IPS-18a (cell line): ENCODE data around the gene HPS5.

Experiments used
- H3K27ac ChIP-seq: one replicate; pipeline ENCODE4 v1.5.1; 2013; ENCODE audit warnings: low read length
- H3K27me3 ChIP-seq: one replicate; pipeline ENCODE4 v1.6.1; 2013; ENCODE audit warnings: mild to moderate bottlenecking, low read length; ENCODE audit not compliant: control insufficient read depth, insufficient read depth
- H3K36me3 ChIP-seq: one replicate; pipeline ENCODE4 v1.6.1; 2013; ENCODE audit warnings: low read depth, low read length; ENCODE audit not compliant: control insufficient read depth
- H3K4me1 ChIP-seq: one replicate; pipeline ENCODE4 v1.6.1; 2013; ENCODE audit warnings: low read depth, low read length; ENCODE audit not compliant: control insufficient read depth
- H3K4me3 ChIP-seq: one replicate; pipeline ENCODE4 v1.5.1; 2013; ENCODE audit warnings: low read length
- H3K9ac ChIP-seq: one replicate; pipeline ENCODE4 v1.6.1; 2013; ENCODE audit warnings: mild to moderate bottlenecking, low read length, moderate library complexity
- H3K9me3 ChIP-seq: one replicate; pipeline ENCODE4 v1.6.1; 2013; ENCODE audit warnings: low read depth, low read length; ENCODE audit not compliant: control insufficient read depth

The HPS5 gene

DNA sequence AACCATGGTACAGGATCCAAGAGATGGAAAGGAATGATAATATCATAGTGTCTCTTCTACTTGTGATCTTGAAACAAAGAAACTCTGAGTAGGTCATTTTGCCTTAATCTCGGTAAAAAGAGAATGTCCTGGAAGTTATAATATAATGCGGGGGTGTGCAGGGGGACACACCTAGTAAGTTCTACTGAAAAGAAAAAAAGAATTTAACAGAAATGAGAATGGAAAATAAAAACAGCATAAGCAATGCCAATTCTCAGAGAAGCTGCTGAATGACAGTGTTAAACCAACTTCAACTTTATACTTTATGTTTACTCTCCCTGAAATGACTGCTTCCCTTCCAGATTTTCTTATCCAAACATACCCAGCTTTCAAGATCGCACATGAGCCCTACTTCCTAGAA lies 2.0 kb downstream of the HPS5 start:
- Histone ChIP-seq H3K9ac (no peak overlapping the region), H3K4me1 (peaks cover 9% of the 10 kb centered on the region), H3K4me3 (no peak overlapping the region)

DNA sequence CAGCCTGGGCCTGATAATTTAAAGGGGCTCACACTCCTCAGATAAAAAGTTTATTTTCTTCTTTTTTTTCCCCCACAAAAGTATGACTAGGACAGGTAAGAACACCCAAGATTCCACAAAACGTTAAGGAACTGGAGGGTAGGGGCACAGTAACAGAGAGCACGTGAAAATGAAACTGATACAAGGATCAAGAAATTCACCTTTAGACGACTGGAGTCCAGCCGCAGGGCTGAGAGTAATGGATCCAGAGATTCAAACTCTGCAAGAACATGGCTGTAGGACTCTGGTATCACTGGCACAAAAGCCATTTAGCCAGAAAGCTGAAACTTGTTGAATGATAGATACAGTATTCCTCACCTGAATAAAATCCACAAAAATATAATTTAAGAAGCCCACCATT lies 4.4 kb downstream of the HPS5 start:
- Histone ChIP-seq H3K4me1 (peaks cover 4% of the 10 kb centered on the region), H3K27ac (no peak overlapping the region), H3K9ac (no peak overlapping the region), H3K9me3 (no peaks in the 10 kb centered on the region), H3K36me3 (no peaks in the 10 kb centered on the region), H3K4me3 (no peak overlapping the region), H3K27me3 (no peaks in the 10 kb centered on the region)

More for the DNA sequence above, 2.0 kb downstream of the HPS5 start:
- Histone ChIP-seq H3K27ac (no peak overlapping the region), H3K36me3 (peaks cover 5% of the 10 kb centered on the region), H3K9me3 (no peaks in the 10 kb centered on the region), H3K27me3 (no peaks in the 10 kb centered on the region)

GRCh38 chr11:18315893-18316292 lies 6.0 kb downstream of the HPS5 start:
- H3K4me3 ChIP-seq: no peak overlapping the region
- H3K27ac ChIP-seq: no peak overlapping the region
- H3K4me1 ChIP-seq: peaks cover 4% of the 10 kb centered on the region
- no peaks in the 10 kb centered on the region for H3K27me3 ChIP-seq
- H3K9me3 ChIP-seq: no peaks in the 10 kb centered on the region
- H3K9ac ChIP-seq: no peak overlapping the region
- H3K36me3 ChIP-seq: peaks cover 3% of the 10 kb centered on the region

GRCh38 chr11:18314784-18315523 lies 7.0 kb downstream of the HPS5 start:
- no peak overlapping the region for H3K9ac ChIP-seq
- H3K27ac ChIP-seq: no peak overlapping the region
- H3K36me3 ChIP-seq: peaks cover 13% of the 10 kb centered on the region
- no peaks in the 10 kb centered on the region for H3K27me3 ChIP-seq
- no peak overlapping the region for H3K4me3 ChIP-seq
- H3K4me1 ChIP-seq: no peaks in the 10 kb centered on the region
- no peaks in the 10 kb centered on the region for H3K9me3 ChIP-seq

GRCh38 chr11:18313965-18314763 lies 7.8 kb downstream of the HPS5 start:
- Histone ChIP-seq H3K9me3 (no peaks in the 10 kb centered on the region), H3K36me3 (peaks cover 21% of the 10 kb centered on the region), H3K9ac (no peak overlapping the region), H3K4me3 (no peak overlapping the region), H3K4me1 (no peaks in the 10 kb centered on the region), H3K27me3 (no peaks in the 10 kb centered on the region), H3K27ac (no peak overlapping the region)

GRCh38 chr11:18312663-18313420 lies 9.1 kb downstream of the HPS5 start:
- no peak overlapping the region for H3K4me3 ChIP-seq
- no peak overlapping the region for H3K27ac ChIP-seq
- no peaks in the 10 kb centered on the region for H3K27me3 ChIP-seq
- H3K36me3 ChIP-seq: peaks cover 34% of the 10 kb centered on the region
- no peaks in the 10 kb centered on the region for H3K4me1 ChIP-seq
- H3K9ac ChIP-seq: no peak overlapping the region
- H3K9me3 ChIP-seq: no peaks in the 10 kb centered on the region

DNA sequence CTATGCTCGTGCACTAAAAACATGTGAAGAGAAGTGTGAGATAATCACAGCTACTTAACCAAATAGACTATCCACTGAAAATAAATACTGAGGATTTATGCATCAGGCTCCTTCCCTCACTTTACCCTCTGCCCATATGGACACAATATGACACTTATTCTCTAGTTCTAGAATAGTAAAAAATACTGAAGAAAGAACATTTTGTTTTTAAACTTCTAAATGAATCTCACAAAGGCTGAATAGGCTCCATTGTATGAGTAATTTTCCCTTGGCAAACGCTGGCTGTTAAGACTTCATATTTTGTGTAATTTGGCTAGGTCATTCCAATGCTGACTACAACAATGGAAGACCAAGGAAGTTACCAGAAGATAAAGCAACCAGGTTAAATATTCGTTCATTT lies 9.9 kb downstream of the HPS5 start:
- no peaks in the 10 kb centered on the region for H3K9me3 ChIP-seq
- no peak overlapping the region for H3K9ac ChIP-seq
- no peaks in the 10 kb centered on the region for H3K27me3 ChIP-seq
- no peak overlapping the region for H3K4me3 ChIP-seq
- H3K27ac ChIP-seq: no peak overlapping the region
- H3K4me1 ChIP-seq: no peaks in the 10 kb centered on the region
- H3K36me3 ChIP-seq: peaks cover 35% of the 10 kb centered on the region

DNA sequence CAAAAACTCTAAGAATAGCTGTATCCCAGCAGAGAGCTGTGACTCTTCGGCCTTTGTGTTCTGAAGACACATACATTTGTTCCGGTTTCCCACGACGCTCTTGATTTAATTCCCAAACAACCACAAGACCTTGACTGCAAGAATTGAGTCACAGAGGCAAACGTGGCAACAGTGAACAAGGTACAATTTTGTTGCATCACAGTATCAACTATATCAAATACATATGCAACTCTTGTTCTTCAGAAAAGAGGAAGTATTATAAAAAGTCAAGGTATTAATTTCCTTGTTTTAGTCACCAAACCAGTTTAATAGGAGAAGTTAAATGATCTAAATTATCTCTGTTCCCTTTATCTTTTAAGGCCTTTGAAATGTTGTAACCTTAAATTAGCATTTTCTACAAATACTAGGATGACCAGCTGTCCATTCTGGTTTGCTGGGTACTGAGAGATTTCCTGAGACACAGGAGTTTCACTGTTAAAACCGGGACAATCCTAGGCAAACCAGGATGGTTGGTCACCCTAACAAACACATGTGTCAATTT lies 11.1 kb downstream of the HPS5 start:
- Histone ChIP-seq H3K9me3 (no peaks in the 10 kb centered on the region), H3K36me3 (peaks cover 47% of the 10 kb centered on the region), H3K27me3 (no peaks in the 10 kb centered on the region), H3K4me3 (no peak overlapping the region), H3K4me1 (no peaks in the 10 kb centered on the region), H3K9ac (no peak overlapping the region), H3K27ac (no peak overlapping the region)

- H3K27ac ChIP-seq: no peak overlapping the region
- no peaks in the 10 kb centered on the region for H3K27me3 ChIP-seq
- no peaks in the 10 kb centered on the region for H3K4me1 ChIP-seq
- no peaks in the 10 kb centered on the region for H3K9me3 ChIP-seq
- H3K9ac ChIP-seq: no peak overlapping the region
- H3K36me3 ChIP-seq: peaks cover 55% of the 10 kb centered on the region
- no peak overlapping the region for H3K4me3 ChIP-seq
Measured at GRCh38 chr11:18309691-18310090, 12.2 kb downstream of the HPS5 start.

- peaks cover 62% of the 10 kb centered on the region for H3K36me3 ChIP-seq
- H3K27ac ChIP-seq: no peak overlapping the region
- no peaks in the 10 kb centered on the region for H3K4me1 ChIP-seq
- no peaks in the 10 kb centered on the region for H3K9me3 ChIP-seq
- no peaks in the 10 kb centered on the region for H3K27me3 ChIP-seq
- H3K4me3 ChIP-seq: no peak overlapping the region
- no peak overlapping the region for H3K9ac ChIP-seq
Measured at GRCh38 chr11:18308242-18308641, 13.7 kb downstream of the HPS5 start.

- Histone ChIP-seq H3K4me3 (no peak overlapping the region), H3K27ac (no peak overlapping the region), H3K9me3 (no peaks in the 10 kb centered on the region), H3K36me3 (peaks cover 67% of the 10 kb centered on the region), H3K4me1 (no peaks in the 10 kb centered on the region), H3K9ac (no peak overlapping the region), H3K27me3 (no peaks in the 10 kb centered on the region)
Measured at GRCh38 chr11:18307461-18308139, 14.3 kb downstream of the HPS5 start.
